ENCODE results near the gene SLC28A1.
A peak's percentile ranks its signal among the peaks of the same experiment; 100 is the strongest.
"Not testable (repeated sequence)": the region's sequence is repeated elsewhere in the genome, so short reads cannot be mapped to it uniquely, and the experiment has no call there.

The SLC28A1 gene

DNA sequence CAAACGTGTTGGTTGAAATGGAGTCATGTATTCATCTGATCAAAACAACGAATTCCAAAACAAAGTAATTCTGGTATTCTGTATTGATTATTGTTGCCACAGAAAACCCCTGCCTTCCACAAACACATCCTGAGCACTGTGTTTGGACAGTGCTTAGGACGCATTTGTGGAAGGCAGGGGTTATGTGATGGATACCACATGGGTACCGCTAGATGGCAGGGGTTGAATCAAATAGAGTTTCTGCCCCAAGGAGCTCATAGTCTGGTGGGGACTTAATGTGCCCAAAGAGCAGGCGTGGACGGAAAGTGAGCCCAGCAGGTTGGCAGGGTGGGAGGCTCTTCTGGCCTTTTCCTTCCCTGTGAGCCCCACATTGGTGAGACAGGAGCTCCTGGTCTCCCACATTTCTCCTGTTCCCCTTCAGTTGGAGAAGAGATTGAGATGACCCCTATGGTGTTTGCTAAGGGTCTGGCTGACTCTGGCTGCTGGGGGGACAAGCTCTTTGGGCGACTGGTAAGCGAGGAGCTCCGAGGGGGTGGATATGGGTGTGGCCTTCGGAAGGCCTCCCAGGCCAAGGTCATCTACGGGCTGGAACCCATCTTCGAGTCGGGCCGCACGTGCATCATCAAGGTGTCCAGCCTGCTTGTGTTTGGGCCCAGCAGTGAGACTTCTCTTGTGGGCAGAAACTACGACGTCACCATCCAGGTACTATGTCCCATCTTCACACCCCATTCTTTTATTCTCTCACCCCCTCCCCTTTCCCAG, 22.1 kb upstream of the SLC28A1 start:
- no peak for DNase-seq (ENCODE audit: low read depth)

DNA sequence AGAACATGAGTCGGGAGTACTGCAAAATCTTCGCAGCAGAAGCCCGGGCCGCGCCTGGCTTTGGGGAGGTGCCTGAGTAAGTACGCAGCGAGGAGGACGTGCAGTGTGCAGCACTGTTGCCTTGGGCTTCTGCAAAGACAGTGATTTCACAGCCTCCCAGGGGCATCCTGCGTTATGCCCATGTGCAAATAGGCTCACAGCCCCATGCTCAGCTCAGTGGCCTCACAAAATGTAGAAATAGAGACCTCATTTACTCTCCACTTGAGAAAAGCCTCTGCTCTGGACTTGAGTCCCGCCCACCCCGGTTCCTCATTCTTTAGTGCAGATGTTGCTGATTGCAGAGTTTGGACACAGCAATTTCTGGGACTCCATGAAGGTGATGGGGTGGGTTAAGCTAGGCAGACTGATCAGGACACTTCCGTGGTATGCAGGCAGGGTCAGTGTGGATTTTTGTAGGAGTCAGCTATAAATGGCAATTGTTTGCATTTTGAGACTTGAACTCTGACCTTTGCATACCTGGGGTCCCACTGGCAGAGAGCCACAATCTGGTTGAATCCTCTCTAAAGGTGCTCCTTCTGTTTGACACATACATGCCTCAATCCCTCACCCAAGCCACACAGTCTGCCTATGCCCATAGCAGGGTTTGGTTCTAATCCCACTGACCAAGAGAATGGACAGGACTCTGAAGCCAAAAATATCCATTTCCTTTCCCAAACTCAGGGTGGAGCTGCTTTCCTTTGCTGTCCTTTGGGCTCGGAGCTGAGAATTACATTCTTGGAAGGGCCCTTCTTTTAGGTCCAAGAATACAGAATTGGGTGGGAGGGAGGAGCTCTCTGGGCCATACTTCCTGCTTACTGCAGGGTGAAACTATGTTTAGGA, 20.7 kb upstream of the SLC28A1 start:
- DNase-seq (ENCODE audit: low read depth): no peak

DNA sequence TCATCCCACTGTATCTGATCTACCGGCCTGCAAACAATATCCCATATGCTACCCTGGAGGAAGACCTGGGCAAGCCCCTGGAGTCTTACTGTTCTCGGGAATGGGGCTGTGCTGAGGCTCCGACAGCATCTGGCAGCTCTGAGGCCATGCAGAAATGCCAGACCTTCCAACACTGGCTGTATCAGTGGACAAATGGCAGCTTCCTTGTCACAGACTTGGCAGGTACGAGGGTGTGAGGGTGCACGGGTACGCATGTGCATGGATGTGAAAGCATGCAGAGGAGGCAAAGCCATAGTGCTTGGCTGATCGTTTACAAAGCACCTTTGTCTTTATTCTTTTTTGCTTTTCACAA, 20.0 kb upstream of the SLC28A1 start:
- DNase-seq (ENCODE audit: low read depth): no peak

GRCh38 chr15:84865074-84865569, 19.3 kb upstream of the SLC28A1 start:
- DNase-seq (ENCODE audit: low read depth): no peak

- no peak for DNase-seq (ENCODE audit: low read depth)
Measured at GRCh38 chr15:84868037-84868880, 16.2 kb upstream of the SLC28A1 start.

- DNase-seq (ENCODE audit: low read depth): no peak
Measured at GRCh38 chr15:84869510-84869909, 15.0 kb upstream of the SLC28A1 start.

DNA sequence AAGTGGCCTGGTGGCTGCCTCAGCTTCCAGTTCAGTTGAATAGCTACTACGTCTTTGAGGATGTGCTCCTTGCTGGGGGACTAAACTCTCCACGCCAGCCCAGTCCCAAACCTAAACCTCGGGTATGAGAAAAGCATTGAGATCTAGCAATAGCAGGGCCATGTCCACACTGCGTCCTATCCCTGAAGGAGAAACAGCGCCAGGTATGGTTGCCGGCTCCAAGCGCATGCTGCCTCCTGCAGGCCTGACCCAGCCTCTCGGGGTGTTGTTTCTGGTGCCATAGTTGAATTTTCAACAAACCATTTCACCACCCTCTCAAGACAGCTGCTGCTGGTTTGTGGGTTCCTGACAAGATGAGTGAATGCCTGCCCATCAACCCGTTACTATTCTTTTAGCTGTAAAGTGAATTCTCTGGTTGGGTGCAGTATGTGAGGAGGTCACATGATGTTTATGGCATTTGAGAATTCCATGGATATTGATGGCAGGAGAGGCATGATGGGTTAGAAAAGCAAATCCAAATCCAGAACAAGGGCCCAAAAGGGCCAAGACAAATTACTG, 13.0 kb upstream of the SLC28A1 start:
- DNase-seq (ENCODE audit: low read depth): no peak

- DNase-seq (ENCODE audit: low read depth): no peak
Measured at GRCh38 chr15:84872009-84872910, 12.2 kb upstream of the SLC28A1 start.

DNA sequence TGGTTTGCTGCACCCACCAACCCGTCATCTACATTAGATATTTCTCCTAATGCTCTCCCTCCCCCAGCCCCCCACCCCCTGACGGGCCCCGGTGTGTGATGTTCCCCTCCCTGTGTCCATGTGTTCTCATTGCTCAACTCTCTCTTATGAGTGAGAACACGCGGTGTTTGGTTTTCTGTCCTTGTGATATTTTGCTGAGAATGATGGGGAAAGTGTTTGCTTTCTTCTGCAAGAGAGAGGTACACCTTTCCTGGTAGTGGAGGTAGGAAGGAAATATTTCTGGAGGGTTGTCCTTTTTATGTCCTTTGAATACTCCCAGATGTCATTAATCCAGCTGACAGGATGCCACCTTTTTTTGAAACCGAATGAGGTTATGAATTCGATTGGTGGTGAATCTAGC, 10.5 kb upstream of the SLC28A1 start:
- DNase-seq (ENCODE audit: low read depth): no peak

GRCh38 chr15:84874981-84875699, 9.3 kb upstream of the SLC28A1 start:
- no peak for DNase-seq (ENCODE audit: low read depth)

- DNase-seq (ENCODE audit: low read depth): no peak
Measured at GRCh38 chr15:84876269-84876668, 8.2 kb upstream of the SLC28A1 start.

GRCh38 chr15:84877701-84878100, 6.8 kb upstream of the SLC28A1 start:
- not testable (repeated sequence) for DNase-seq (ENCODE audit: low read depth)

DNA sequence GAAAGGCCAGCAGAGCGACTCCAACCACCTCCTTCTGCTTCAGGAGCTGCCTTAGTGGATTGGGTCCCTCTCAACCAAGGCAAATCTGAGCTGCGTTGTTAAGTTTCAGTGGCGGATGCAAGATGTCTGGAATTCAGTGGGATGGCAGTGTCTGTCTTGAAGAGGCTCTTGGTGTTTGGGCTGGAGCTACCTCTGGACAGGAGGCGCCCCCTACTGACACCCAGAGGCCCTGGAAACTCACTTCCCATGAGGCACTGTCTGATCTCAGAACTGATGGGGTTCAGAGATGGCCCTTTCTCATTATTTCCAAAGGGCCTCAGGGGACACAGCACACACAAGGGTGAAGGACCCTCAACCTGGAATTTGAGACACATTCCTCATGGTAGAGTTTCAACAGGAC, 6.0 kb upstream of the SLC28A1 start:
- peak; percentile 30 for DNase-seq (ENCODE audit: low read depth)

GRCh38 chr15:84879088-84879780, 5.2 kb upstream of the SLC28A1 start:
- DNase-seq (ENCODE audit: low read depth): no peak

- no peak for DNase-seq (ENCODE audit: low read depth)
Measured at GRCh38 chr15:84880007-84880406, 4.5 kb upstream of the SLC28A1 start.

GRCh38 chr15:84880822-84881519, 3.5 kb upstream of the SLC28A1 start:
- no peak for DNase-seq (ENCODE audit: low read depth)

- no peak for DNase-seq (ENCODE audit: low read depth)
Measured at GRCh38 chr15:84881520-84881830, 3.0 kb upstream of the SLC28A1 start.

GRCh38 chr15:84883466-84883865, 996 bp upstream of the SLC28A1 start:
- no peak for DNase-seq (ENCODE audit: low read depth)

DNA sequence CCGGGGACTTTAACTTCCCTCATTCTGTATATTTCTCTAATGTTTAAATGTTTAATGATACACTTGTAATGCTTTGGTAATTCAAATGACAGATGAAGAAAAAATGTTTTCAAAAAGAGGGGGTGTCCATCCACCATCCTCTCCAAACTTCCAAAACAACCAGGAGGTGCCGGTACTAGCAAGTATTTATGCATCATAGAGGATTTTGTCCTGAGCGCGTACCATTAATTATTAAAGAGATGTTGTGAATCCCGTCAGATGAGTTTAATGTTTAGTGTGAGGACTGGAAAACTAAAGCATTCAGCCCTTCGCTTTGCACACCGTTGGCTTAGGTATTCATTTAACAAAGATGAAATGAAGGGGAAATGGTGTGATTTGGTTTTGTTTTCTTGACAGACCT, 1.3 kb downstream of the SLC28A1 start:
- DNase-seq (ENCODE audit: low read depth): no peak
